H1 (cell line): ENCODE measurements around the gene ALG2.

Experiments
- CTCF ChIP-seq, 3 experiments: IDR thresholded peaks; 1 replicate in 2 of 3; 2 replicates in 1 of 3; pipeline versions ENCODE4 v1.5.1 to v1.6.1; 2011; ENCODE audit warnings: low read length in 3 of 3, mild to moderate bottlenecking in 3 of 3, inconsistent platforms in 2 of 3, low read depth in 1 of 3, moderate library complexity in 1 of 3; ENCODE audit not compliant: insufficient read depth in 1 of 3; ENCODE audit errors: control extremely low read depth in 1 of 3
- EZH2 ChIP-seq: fragments of 200-600 bp; sonication (generic); IDR thresholded peaks from 2 replicates; pipeline ENCODE4 v1.7.1; 2012; ENCODE audit warnings: low read depth, mild to moderate bottlenecking, moderate library complexity, low read length, inconsistent platforms; ENCODE audit not compliant: severe bottlenecking
- POLR2A ChIP-seq, 2 experiments: IDR thresholded peaks; 1 replicate in 1 of 2; 2 replicates in 1 of 2; pipeline ENCODE4 v1.6.1; 2011; ENCODE audit warnings: low read depth in 2 of 2, low read length in 2 of 2, mild to moderate bottlenecking in 2 of 2; ENCODE audit errors: control extremely low read depth in 1 of 2
- RAD21 ChIP-seq, 2 experiments: IDR thresholded peaks in 1 of 2; conservative IDR thresholded peaks in 1 of 2; 2 replicates each; pipeline ENCODE4 v1.6.1; 2011; ENCODE audit warnings: low read depth in 2 of 2, low read length in 2 of 2, improper control_type of control experiment in 1 of 2, inconsistent platforms in 1 of 2, mild to moderate bottlenecking in 1 of 2, moderate library complexity in 1 of 2
- TAF1 ChIP-seq: IDR thresholded peaks from 2 replicates; pipeline ENCODE4 v1.6.1; 2011; ENCODE audit warnings: mild to moderate bottlenecking, low read depth, low read length

- TF ChIP-seq RAD21 (IDR thresholded peaks at IDR 0.05 in 1 of 2, conservative IDR thresholded peaks at IDR 0.05 in 1 of 2; ENCODE audit: low read depth in 2 of 2, low read length in 2 of 2) (no peak), CTCF (IDR thresholded peaks at IDR 0.05; ENCODE audit: control extremely low read depth in 1 of 3, insufficient read depth in 1 of 3, low read depth in 1 of 3, low read length in 3 of 3) (no peak), TAF1 (no peak), POLR2A (IDR thresholded peaks at IDR 0.05; ENCODE audit: control extremely low read depth in 1 of 2, low read depth in 2 of 2, low read length in 2 of 2) (no peak), EZH2 (no peak)
Observed at GRCh38 chr9:99189186-99189585, 32.6 kb downstream of the ALG2 start.
